Right atrium auricular region (tissue), 2 donors: ENCODE data around the gene DUOXA1. TPM values are rescaled to one million over a fixed set of nuclear protein-coding genes. Genes with fewer than 3 reads are reported as not detected.

Experiments used
- DNase-seq: peaks from one replicate; pipeline ENCODE4 v3.0.0-alpha.2; 2019; ENCODE audit warnings: low spot score
- H3K27ac ChIP-seq, 2 donors: fragments of 200-600 bp; sonication (generic); 1 replicate in 1 of 2; 2 replicates in 1 of 2; pipeline ENCODE4 v1.5.1; 2016 to 2019
- H3K27me3 ChIP-seq, 2 donors: fragments of 200-600 bp; sonication (generic); one replicate each; pipeline versions ENCODE4 v1.5.1 to v1.6.0; 2017 to 2019
- H3K36me3 ChIP-seq: fragments of 200-600 bp; sonication (generic); one replicate; pipeline ENCODE4 v1.5.1; 2016
- H3K4me1 ChIP-seq, 2 donors: fragments of 200-600 bp; sonication (generic); one replicate each; pipeline versions ENCODE4 v1.5.1 to v1.6.0; 2017 to 2019
- H3K4me3 ChIP-seq, 2 donors: fragments of 200-600 bp; sonication (generic); 1 replicate in 1 of 2; 2 replicates in 1 of 2; pipeline ENCODE4 v1.5.1; 2017 to 2019; ENCODE audit warnings: mild to moderate bottlenecking in 1 of 2, moderate library complexity in 1 of 2
- H3K9me3 ChIP-seq, 2 donors: fragments of 200-600 bp; sonication (generic); one replicate each; pipeline ENCODE4 v1.5.1; 2019
- total RNA-seq, 2 donors: library from RNA; depleted of rRNA; stranded (reverse); fragments of >200 nt; gene quantifications; one replicate each; pipeline ENCODE4 v1.1.0, GENCODE V29; 2016
- TF ChIP-seq, protein P1 (sequence below), 2 donors: fragments of 200-600 bp; sonication (generic); IDR thresholded peaks; one replicate each; pipeline ENCODE4 v1.5.1; 2019; ENCODE audit warnings: antibody characterized with exemption in 2 of 2

Gene DUOXA1
- total RNA-seq, 2 donors from 2014 or later = 0.41 to 2.7 TPM

- TF ChIP-seq, protein P1, sequence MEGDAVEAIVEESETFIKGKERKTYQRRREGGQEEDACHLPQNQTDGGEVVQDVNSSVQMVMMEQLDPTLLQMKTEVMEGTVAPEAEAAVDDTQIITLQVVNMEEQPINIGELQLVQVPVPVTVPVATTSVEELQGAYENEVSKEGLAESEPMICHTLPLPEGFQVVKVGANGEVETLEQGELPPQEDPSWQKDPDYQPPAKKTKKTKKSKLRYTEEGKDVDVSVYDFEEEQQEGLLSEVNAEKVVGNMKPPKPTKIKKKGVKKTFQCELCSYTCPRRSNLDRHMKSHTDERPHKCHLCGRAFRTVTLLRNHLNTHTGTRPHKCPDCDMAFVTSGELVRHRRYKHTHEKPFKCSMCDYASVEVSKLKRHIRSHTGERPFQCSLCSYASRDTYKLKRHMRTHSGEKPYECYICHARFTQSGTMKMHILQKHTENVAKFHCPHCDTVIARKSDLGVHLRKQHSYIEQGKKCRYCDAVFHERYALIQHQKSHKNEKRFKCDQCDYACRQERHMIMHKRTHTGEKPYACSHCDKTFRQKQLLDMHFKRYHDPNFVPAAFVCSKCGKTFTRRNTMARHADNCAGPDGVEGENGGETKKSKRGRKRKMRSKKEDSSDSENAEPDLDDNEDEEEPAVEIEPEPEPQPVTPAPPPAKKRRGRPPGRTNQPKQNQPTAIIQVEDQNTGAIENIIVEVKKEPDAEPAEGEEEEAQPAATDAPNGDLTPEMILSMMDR (IDR thresholded peaks at IDR 0.05) = no peak
- H3K4me1 ChIP-seq = no peaks in the 10 kb centered on the region
- DNase-seq = no peak
These were observed 28.6 kb downstream of the DUOXA1 start for GRCh38 chr15:45100884-45101625.

DNA sequence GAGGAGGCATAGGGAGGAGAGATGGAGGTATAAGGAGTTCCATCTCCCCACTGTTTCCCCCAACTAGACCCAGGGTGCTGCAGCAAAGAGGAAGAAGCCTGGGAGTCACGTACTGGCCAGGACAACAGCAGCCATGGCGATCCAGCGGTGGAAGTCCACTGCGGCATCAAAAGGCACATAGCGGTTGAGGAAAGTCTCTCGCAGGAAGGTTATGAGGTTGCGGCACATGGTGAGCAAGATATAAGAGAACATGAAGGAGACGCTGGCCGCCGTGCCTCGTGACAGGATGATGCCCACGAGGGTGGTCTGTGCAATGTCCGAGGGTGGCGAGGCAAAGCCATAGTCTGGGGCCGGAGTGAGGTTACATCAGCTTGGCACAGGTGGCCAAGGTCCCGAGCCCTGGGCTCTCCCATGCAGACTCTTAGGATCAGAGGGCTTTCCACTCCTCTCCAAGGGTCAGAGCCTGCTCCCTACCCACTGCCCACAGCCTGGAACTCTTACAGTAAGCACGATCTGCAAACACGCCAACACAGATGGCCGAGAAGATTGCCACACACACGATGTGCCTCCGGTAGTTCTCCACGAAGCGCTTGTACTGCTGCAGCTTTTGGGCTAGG lies 30.0 kb downstream of the DUOXA1 start:
- H3K4me3 ChIP-seq = no peak overlapping the region
- no peak overlapping the region for H3K27ac ChIP-seq
- no peaks in the 10 kb centered on the region for H3K27me3 ChIP-seq
- no peak for DNase-seq
- TF ChIP-seq, protein P1 (IDR thresholded peaks at IDR 0.05) = no peak
- no peaks in the 10 kb centered on the region for H3K4me1 ChIP-seq
- no peaks in the 10 kb centered on the region for H3K36me3 ChIP-seq
- H3K9me3 ChIP-seq = no peaks in the 10 kb centered on the region

More at GRCh38 chr15:45100884-45101625, 28.6 kb downstream of the DUOXA1 start:
- H3K27me3 ChIP-seq = no peaks in the 10 kb centered on the region
- no peaks in the 10 kb centered on the region for H3K36me3 ChIP-seq
- no peaks in the 10 kb centered on the region for H3K9me3 ChIP-seq
- no peak overlapping the region for H3K4me3 ChIP-seq
- H3K27ac ChIP-seq = no peak overlapping the region

- no peak for DNase-seq
- Histone ChIP-seq H3K4me1 (no peaks in the 10 kb centered on the region), H3K9me3 (no peaks in the 10 kb centered on the region), H3K27ac (no peak overlapping the region), H3K4me3 (no peak overlapping the region), H3K36me3 (no peaks in the 10 kb centered on the region), H3K27me3 (no peaks in the 10 kb centered on the region)
- TF ChIP-seq, protein P1 (IDR thresholded peaks at IDR 0.05) = no peak
These were observed 32.2 kb downstream of the DUOXA1 start for GRCh38 chr15:45097466-45097865.

- no peak overlapping the region for H3K27ac ChIP-seq
- H3K4me1 ChIP-seq = no peaks in the 10 kb centered on the region
- DNase-seq = no peak
- no peaks in the 10 kb centered on the region for H3K36me3 ChIP-seq
- no peak overlapping the region for H3K4me3 ChIP-seq
- no peaks in the 10 kb centered on the region for H3K27me3 ChIP-seq
- TF ChIP-seq, protein P1 (IDR thresholded peaks at IDR 0.05) = no peak
- no peaks in the 10 kb centered on the region for H3K9me3 ChIP-seq
These were observed 34.0 kb downstream of the DUOXA1 start for GRCh38 chr15:45095661-45096060.

DNA sequence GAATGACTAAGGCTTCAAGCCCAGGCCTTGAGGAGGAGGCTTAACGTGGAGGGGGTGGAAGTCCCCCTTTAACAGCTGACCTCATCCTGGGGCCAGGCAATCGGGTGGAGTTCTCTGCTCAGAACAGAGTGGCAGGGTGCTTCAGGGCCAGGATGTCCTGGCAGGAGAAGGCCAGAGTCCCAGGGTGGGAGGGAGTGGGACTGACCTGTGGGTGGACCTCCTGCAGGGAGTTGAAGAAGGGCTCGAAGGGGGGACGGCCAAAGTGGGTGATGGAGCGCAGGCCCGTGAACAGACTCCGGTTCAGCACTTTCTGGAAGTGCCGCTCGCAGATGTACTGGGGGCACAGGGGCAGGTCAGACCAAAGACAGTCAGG lies 35.3 kb downstream of the DUOXA1 start:
- Histone ChIP-seq H3K9me3 (no peaks in the 10 kb centered on the region), H3K27ac (no peak overlapping the region), H3K27me3 (no peaks in the 10 kb centered on the region), H3K36me3 (no peaks in the 10 kb centered on the region), H3K4me3 (no peak overlapping the region), H3K4me1 (no peaks in the 10 kb centered on the region)
- no peak for DNase-seq
- TF ChIP-seq, protein P1 (IDR thresholded peaks at IDR 0.05) = no peak
